SK-N-MC (cell line): Measurements from ENCODE around the gene PLXDC2.

ENCODE experiments used
- EZH2 ChIP-seq: fragments of 200-600 bp; sonication (generic); IDR thresholded peaks from one replicate; pipeline ENCODE4 v1.6.1; 2017; ENCODE audit warnings: antibody characterized with exemption
- FOXP2 ChIP-seq: optimal IDR thresholded peaks from 2 replicates; pipeline ENCODE3; 2011; ENCODE audit warnings: mild to moderate bottlenecking, moderate library complexity; ENCODE audit not compliant: insufficient read depth; ENCODE audit errors: extremely low read length, control extremely low read depth
- POLR2AphosphoS5 ChIP-seq: IDR thresholded peaks from 2 replicates; pipeline ENCODE4 v1.6.1; 2012; ENCODE audit warnings: mild to moderate bottlenecking, low read depth, low read length, borderline replicate concordance

GRCh38 chr10:19928936-19929335 is 112.7 kb downstream of the PLXDC2 start:
- TF ChIP-seq POLR2AphosphoS5 = no peak
- no peak for TF ChIP-seq EZH2
- TF ChIP-seq FOXP2 = no peak
